GM18511 (cell line): ENCODE data around the gene PRPH2.
"Not testable (repeated sequence)": the region's sequence is repeated elsewhere in the genome, so short reads cannot be mapped to it uniquely, and the experiment has no call there.

Experiments used
- ATAC-seq: cut with Tn5 transposase; IDR thresholded peaks from one replicate; pipeline ENCODE4 v1.9.1; 2021; ENCODE audit warnings: mild to moderate bottlenecking, moderate library complexity; ENCODE audit not compliant: unreplicated experiment

PRPH2 gene

DNA sequence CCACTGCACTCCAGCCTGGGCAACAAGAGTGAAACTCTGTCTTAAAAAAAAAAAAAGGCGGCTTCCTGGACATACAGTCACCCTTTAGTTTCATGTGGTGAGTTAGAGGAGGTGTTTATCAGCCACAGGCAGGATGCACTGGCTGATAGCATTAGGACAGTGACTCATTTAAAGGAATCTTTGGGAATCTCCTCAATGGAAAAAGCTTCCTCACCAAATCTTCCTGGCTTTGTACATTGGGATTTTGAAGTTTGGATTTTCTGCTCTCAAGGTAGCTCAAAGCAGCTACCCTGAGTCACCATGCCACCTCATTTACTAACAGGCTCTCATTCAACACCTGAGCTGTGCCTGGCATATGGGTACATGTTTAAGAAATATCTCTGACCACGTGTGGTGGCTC lies 20.2 kb downstream of the PRPH2 start:
- ATAC-seq: no peak

DNA sequence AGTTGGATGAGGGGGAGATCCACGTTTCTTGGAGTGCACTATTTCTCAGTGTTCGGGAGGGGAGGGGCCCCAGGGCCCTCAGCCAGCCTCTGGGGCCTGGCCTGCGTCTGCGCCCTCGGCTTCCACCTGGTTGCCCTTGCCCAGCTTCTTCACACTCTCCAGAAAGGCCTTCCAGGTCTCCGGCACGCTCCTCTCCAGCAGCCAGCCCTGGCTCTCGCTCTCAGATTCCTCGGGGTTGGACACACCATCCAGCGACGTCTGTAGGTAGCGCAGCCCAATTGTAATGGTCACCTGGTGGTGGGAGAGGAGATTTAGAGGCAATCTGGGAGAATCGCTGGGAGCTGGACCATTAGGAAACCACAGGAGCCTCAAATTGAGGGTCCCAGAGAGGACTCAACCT lies 24.2 kb downstream of the PRPH2 start:
- no peak for ATAC-seq

DNA sequence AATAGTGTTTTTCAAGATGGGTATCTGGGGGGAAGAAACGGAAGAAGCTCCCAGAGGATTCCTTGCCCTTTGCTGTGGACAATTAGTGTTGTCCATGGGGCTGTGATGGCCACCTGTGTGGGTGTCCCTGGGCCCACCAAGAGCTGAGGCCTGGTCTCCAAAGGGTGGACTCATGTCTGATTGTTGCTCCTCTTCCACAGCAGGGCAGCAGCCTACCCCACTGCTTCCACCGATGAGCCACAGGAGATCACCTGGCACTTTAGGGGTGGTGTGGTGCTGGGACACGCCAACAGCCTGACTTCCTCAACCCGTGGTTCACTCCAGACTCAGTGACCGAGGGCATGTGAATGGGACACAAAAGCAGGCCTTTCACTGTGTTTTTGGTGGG lies 25.1 kb downstream of the PRPH2 start:
- no peak for ATAC-seq

DNA sequence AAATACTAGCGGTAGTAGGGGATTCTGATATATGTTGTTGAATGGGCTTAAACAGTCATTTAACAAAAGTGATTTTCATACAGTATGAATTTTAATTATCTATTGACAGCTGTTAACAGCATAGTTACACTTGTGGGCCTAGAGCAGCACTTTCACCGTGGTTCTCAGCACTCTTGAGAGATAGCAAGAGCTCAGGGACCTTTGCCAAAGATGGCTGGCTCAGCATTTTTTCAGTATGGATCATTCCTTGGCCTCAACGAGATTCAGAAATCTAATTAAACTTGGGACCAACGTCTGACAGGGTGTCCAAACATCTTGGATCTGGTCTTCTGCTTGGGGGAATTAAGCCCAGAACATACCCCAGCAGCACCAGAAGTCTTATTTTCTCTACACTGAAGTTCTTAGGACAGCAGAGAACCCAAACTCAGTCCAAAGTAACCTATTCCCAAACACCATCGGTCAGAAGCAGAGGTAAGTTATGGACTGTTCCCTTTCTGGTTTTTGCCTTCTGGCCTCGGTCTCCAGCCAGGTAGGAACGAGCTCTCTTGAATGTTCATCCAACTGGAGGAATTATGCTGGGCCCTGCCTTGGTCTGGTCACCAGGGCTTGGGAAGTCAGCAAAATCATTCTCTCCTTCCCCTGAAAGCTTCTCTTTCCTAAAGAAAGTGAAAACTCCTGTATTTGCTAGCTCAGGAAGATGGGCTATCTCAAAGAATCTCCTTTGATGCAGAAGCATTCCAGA lies 25.7 kb downstream of the PRPH2 start:
- no peak for ATAC-seq

DNA sequence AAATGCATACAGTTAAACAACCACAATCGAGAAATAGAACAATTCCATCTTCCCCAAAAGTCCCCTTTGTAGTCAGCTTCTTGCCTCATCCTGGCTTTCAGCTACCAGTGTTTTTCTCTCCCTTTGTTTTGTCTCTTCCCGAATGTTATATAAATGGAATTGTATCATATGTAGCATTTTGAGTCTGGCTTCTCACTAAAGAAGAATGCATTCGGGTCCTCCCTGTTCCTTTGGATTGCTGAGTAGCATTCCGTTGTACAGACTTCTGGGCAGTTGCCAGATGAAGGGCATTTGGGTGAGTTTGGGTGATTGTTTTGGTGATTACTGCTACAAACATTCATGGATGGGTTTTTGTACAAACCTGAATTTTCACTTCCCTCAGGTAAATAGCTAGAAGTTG lies 27.8 kb downstream of the PRPH2 start:
- ATAC-seq: no peak

DNA sequence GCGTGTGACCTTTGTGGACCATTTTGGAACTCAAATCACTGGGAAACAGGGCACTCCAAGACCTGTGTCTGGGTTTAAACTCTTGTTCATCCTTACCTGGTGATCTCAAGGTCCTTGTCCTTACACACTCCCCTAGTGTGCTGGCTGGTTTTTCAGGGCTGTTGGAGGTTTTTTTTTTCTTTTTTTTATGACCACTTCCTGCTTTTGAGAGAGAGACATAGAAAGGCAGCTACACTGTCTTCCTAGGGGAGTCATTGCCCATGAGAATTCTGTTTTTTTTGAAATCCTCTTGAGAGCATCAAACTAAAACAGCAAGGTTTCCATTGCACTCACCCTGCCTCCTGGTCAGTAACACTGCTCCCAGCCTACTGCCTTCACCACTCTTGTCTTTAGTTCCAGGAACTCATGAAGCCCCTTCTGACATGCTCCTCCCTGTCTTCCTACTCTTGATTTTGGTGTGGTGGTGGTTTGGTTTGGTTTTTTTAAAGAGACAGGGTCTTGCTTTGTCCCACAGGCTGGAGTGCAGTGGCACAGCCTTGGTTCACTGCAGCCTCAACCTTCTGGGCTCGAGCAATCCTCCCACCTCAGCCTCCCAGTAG lies 28.6 kb downstream of the PRPH2 start:
- no peak for ATAC-seq

DNA sequence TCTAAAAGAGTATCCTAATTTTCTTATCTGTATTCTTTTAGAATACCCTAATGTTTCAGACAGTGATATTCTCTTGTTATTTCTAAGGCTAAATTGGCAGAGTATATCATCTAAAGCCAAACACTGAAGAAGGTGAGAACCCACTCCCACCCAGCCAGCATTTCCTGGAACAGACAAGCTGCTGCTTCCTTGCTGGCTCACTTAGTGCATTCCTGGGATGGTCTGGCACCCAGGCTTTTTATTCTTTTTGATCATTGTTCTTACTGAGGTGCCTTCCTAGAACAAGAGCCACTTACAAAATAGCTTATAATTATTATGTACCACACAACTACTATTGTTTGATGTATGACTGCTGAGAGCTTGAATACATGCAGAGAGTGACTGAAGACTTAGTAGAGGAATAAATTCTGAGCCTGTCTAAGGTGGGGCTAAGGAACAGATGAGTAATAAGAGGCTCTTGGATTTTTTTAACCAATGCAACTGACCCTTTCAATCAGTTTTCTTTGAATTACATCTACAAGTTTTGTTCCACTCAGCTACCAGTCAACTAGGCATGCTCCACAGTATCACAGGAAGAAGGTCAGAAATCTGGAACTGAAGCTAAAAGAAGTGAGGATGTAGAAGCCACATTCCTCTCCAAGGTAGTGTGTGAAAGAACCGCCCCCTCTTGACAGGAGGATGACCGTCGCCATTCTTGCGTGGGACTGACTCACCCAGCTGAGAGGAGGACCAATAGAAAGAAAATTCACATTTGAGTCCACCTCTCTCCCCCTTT lies 30.1 kb downstream of the PRPH2 start:
- ATAC-seq: no peak

DNA sequence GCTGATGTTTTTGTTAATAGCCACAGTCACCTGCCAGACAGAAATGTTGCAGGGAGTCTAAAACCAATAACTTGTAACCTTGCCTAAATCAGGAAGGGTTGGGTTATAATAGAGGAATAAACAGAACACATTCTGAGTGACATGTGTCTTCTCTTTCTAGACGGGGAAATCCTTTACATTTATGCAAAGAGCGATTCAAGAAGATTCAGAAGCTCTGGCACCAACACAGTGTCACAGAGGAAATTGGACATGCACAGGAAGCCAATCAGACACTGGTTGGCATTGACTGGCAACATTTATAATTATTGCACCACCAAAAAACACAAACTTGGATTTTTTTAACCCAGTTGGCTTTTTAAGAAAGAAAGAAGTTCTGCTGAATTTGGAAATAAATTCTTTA lies 31.5 kb downstream of the PRPH2 start:
- no peak for ATAC-seq

DNA sequence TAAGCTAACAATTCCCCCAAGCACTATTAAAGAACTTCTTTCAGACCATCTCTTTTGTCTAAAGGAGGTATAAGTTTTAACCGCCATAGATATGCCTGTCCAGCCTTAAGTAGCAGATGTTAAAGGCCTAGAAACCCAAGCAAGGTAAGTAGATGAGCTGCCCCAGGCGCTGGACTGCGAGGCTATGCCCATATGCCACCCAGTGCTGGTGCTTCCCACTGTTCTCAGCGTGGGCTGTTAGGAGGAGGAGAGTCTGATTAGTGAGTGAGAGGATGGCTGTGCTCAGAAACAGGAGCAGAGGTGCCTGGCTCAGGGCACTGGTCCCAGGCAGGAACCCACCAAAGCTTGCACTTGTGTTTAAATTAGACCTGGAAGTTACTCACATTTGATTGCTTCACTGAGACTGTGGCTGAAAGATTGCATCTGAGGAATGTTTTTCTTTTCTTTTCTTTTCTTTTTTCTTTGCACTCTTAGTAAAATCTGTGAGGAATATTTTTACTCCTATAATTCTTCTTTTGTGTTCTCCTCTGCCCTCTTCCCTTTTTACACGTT lies 32.2 kb downstream of the PRPH2 start:
- ATAC-seq: no peak

DNA sequence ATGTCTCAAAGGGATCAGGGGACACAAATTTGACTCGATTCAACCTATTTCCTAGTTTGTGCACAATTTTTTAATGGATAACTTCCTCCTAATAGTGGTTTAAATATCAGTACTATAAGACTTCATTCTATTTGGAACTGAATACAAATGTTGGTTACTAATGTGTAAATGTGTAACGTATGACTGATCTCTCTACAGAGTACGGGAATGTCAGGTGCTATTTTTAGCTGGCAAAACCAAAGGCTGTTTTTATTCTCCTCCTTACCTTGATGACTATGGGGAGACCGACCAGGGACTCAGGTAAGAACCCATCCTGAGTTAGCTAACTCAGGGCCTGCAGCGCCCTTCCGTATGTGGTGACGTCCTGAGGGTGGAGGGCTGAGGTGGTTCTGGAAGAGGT lies 33.0 kb downstream of the PRPH2 start:
- no peak for ATAC-seq

DNA sequence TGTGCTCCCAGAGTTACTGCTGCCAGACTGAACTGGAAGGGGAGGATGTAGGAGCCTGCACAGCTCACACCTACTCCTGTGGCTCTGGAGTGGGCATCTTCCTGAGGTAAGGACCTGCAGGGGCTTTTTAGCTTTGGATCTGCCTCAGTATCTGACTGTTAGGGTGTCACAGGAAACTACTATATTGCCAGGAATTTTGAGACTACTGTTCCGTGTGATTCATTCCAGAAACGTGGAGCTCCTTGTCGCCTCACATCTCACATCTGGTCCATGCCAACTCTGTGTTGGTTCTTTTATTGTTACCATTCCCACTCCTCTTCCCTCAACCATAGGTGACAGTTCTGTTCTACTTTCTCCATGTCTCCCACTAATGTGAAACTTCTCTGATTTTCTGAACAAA lies 34.1 kb downstream of the PRPH2 start:
- no peak for ATAC-seq

DNA sequence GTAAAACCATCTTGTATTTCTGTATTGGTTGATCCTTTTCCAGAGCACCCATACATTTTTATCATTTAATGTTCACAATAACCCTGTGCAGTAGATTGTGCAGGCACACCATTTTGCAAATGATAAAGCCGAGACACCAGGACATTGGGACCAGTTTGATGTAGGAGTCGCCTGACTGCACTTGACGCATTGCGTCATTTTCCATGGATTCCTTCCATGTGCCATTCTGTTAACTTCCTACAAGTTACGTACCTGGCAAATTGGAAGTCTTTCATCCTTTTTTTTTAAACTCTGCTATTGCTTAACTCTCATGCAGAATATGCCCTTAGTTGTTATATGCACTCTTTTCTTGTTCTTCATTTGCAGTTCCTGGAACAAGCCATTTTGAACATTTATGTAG lies 43.0 kb downstream of the PRPH2 start:
- ATAC-seq: no peak

DNA sequence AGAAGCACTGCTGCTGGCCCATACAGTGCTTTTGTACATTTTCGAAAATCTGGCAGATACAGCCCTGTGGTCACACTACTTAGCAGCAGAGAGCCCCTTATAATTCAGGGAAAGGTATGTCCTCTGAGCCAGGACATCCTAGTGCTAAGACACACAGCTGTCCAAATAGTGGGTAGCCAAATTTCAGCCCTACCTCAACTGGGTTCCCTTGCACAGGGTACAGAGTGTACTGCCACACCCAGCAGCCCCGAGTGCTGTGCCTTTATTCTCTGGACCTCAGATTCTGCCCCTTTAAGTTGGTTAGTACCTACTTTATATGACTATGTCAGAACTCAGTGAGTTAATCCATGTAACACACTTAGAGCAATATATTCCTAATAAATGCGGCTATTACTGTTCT lies 47.6 kb downstream of the PRPH2 start:
- ATAC-seq: no peak

DNA sequence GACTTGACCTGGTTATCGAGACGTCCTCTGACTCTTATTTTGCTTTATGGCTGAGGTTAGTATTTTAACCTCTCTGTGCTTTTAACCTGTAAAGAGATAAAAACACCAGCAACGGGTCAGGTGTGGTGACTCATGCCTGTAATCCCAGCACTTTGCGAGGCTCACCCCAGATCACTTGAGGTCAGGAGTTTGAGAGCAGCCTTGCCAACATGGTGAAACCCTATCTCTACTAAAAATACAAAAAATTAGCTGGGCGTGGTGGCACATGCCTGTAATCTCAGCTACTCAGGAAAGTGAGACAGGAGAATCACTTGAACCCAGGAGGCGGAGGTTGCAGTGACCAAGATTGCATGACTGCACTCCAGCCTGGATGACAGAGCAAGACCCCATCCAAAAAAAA lies 48.0 kb downstream of the PRPH2 start:
- ATAC-seq: not testable (repeated sequence)

DNA sequence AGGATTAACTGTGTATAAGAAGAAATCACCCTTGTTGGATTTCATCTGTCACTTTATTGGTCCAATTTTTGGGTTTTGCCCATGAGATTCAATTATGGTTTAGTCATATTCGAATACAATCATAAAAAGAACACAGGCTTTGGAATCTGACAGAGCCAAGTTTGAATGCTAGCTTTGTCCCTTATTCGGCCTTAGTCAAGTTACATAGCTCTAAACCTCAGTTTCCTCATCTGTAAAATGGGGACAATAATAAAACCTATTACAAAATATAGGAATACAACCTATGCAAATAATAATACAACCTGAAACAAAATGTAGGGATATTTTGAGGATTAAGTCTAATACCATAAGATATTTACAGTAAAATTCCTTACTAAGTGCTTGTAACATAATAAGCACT lies 57.7 kb downstream of the PRPH2 start:
- no peak for ATAC-seq

DNA sequence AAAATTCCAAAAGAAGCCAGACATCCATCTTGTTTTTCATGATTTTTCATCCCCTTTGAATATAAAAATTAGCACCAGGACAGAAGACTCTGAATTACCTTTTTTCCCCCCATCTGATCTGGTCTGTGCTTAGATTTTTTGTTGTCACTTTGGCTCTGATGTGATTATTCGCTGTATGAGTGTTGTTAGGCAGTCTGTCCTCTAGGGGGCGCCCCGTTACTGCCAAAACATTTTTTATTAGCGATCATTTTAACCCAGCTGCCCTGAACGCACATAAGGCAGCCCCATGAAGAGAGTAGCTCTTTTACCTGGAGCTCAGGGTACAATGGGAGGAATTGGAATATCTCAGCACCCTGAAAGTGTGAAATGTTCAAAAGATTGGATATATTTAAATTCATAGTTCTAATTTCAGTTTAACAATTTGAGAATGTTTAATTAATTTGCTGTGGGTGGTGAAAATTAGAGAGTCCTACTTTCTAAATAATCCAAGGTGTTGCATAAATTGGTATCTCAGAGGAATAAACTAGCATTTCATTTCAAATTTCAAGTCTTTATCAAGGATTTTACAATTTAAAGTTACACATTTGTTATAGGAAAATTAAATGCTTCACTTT lies 60.8 kb downstream of the PRPH2 start:
- ATAC-seq: no peak

DNA sequence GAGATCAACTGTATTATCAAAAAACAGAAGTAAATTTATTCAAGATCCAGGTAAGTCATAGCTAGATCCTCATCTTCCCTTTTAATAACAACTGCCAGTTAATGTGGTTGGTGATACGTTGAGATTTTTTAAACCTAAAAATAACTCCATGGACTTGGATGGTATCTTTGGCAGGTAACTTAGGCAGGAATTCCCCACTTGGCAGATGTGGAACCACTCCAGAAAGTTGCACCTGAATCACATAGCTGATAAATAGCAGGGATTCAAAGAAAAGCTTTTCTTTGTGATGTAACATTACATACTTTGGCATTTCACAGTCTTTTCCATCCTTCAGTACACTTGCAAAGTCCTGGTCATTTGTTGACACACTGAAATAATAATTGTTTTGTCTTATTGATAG lies 62.6 kb downstream of the PRPH2 start:
- ATAC-seq: no peak

DNA sequence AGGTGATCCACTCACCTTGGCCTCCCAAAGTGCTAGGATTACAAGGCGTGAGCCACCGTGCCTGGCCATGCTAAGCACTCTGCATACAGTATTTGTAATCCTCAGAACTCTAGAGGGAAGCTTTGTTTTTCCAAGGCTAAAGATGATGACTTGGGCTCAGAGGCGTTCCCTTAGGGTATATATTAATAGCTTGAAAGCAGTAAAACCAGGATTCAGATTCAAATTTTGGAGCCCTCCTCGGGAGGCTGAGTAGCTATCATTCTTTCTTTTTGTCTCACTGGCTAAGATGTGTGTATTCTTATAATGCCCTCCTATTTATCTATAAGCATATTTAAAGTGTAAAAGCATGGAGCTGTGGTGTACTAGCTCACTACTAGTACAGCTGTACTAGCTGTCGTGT lies 68.5 kb downstream of the PRPH2 start:
- no peak for ATAC-seq

DNA sequence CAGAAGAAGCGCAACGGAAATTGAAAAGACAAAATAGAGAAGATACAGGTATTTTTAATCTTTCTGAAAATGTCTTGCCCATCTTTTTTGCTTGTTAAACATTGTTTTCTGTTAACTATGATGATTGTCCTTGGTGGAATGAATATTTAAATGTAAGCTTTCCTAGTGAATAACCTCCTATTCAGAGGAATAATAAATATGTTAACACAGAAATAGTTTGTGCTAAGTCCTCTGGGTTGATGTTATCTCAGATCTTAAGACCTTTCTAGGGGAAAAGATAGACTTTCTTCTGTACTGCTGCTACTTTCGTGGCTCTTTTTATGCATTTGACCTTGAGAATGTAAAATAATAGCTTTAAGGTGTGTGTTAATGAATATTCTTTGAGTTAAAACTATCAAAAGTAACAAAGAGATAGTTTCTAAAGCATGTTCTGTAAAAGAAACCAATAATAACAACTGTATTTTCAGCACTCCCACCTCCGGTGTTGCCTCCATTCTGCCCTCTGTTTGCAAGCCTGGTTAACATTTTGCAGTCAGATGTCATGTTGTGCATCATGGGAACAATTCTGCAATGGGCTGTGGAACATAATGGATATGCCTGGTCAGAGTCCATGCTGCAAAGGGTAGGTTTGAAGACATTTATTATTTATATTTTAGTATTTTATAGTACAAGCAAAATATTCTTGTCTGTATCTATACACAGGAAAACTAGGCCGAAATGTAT lies 70.2 kb downstream of the PRPH2 start:
- ATAC-seq: no peak
